ENCODE data around the gene WDR53. TPM values are rescaled to one million over a fixed set of nuclear protein-coding genes. Genes with fewer than 3 reads are reported as not detected.
"Not testable (repeated sequence)": the region's sequence is repeated elsewhere in the genome, so short reads cannot be mapped to it uniquely, and the experiment has no call there.

The WDR53 gene
- total RNA-seq, 4 donors from 2014 or later, result 4.5 to 16.6 (median 12.2) TPM

DNA sequence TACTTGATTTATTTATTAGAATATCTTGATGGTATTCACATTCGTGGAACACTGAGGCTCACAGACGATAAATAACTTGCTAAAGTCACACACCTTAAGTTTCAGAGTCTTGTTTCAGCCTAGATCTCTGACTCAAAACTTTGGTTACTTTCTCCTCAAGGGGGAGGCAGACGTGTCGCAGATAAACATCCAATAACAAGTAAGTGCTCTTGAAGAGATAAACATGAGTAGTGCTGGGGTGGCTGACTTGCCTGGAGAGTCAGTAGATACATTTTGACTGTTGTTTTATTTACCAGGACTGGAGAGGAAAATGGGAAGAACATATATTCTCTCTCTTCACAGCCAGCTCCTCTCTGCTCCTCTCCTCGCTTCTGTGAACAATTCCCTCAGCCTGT is 31.4 kb upstream of the WDR53 start:
- TF ChIP-seq POLR2A (IDR thresholded peaks at IDR 0.05), result no peak
- TF ChIP-seq, protein P1, sequence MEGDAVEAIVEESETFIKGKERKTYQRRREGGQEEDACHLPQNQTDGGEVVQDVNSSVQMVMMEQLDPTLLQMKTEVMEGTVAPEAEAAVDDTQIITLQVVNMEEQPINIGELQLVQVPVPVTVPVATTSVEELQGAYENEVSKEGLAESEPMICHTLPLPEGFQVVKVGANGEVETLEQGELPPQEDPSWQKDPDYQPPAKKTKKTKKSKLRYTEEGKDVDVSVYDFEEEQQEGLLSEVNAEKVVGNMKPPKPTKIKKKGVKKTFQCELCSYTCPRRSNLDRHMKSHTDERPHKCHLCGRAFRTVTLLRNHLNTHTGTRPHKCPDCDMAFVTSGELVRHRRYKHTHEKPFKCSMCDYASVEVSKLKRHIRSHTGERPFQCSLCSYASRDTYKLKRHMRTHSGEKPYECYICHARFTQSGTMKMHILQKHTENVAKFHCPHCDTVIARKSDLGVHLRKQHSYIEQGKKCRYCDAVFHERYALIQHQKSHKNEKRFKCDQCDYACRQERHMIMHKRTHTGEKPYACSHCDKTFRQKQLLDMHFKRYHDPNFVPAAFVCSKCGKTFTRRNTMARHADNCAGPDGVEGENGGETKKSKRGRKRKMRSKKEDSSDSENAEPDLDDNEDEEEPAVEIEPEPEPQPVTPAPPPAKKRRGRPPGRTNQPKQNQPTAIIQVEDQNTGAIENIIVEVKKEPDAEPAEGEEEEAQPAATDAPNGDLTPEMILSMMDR (IDR thresholded peaks at IDR 0.05), result no peak
- 68 to 84% methylated on average over 5 of the region's 5 CpGs for WGBS, 2 donors
- no peak for DNase-seq (ENCODE audit: low spot score in 2 of 2)
- intact Hi-C loops (cut with DNase I; ENCODE audit: low total_unique reads), result no loop called here
- no peak overlapping the region for H3K4me3 ChIP-seq (ENCODE audit: low read depth, poor library complexity, severe bottlenecking)

DNA sequence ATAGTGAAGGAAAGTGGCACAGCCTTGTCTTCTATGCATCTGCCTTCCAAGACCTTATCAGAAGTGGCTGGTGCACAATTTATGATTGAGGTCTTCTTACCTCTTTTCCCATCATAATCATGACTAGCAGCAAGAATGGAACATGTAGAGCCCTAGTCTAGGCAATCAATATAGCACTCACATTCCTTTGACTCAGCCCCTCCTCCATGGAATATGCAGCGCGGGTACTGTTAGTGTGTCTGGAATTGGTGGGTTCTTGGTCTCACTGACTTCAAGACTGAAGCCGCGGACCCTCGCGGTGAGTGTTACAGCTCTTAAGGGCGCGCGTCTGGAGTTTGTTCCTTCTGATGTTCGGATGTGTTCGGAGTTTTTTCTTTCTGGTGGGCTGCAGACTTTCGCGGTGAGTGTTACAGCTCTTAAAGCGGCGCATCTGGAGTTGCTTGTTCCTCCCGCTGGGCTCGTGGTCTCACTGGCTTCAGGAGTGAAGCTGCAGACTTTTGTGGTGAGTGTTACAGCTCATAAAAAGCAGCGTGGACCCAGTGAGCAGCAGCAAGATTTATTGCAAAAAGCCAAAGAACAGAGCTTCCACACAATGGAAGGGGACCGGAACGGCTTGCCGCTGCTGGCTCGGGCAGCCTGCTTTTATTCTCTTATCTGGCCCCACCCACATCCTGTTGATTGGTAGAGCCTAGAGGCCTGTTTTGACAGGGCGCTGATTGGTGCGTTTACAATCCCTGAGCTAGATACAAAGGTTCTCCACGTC is 29.8 kb upstream of the WDR53 start:
- intact Hi-C loops (cut with DNase I; ENCODE audit: low total_unique reads); H3K4me3 ChIP-seq (ENCODE audit: low read depth, poor library complexity, severe bottlenecking); DNase-seq (ENCODE audit: low spot score in 2 of 2): not testable (repeated sequence)
- WGBS, 2 donors, result 53 to 72% methylated on average over 23 to 25 of the region's 25 CpGs

DNA sequence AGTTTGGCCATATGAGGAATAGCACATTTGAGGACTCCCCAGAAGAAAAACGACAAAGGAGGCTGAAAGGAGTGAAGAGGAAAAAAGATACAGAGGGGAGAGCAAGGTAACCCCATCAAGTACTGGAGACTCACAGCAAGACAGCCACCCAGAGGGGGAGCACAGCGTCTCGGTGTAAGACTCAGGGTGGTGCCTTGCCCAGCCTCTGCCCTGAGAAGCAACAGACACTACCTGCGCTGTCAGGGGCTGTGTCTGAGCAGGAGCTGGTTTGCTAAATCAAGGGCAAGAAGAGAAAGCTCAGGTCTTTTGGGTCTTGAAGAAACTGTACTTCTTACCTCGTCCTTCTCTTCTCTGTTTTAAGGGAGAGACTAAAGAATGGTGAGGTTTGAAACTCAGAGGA is 28.0 kb upstream of the WDR53 start:
- H3K4me3 ChIP-seq (ENCODE audit: low read depth, poor library complexity, severe bottlenecking), result no peak overlapping the region
- intact Hi-C loops (cut with DNase I; ENCODE audit: low total_unique reads), result no loop called here
- WGBS, 2 donors, result 32 to 47% methylated on average over 5 of the region's 5 CpGs
- no peak for TF ChIP-seq POLR2A (IDR thresholded peaks at IDR 0.05)
- TF ChIP-seq, protein P1 (IDR thresholded peaks at IDR 0.05), result no peak
- no peak for DNase-seq (ENCODE audit: low spot score in 2 of 2)

DNA sequence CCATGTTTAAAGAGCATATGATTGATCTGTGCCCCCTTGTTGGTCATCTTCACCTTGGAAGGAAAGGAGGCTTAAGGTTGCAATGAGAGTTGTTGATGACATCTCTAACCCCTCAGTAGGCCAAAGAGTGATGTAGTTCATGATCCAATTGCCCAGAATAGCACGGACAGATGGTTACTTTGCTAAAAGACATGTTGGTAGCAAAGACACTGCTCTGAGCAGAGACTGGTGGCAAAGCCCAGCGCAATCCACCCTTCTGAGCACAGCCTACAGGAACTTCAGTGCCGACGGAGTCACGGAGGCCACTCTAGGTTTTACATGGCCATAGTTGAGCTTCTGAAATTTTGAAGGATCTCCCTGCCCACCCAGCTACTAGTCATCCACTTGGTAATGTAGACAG is 21.9 kb upstream of the WDR53 start:
- TF ChIP-seq, protein P1 (IDR thresholded peaks at IDR 0.05), result no peak
- no peak for TF ChIP-seq POLR2A (IDR thresholded peaks at IDR 0.05)
- intact Hi-C loops (cut with DNase I; ENCODE audit: low total_unique reads), result no loop called here
- WGBS, 2 donors, result 85% methylated on average over 5 of the region's 5 CpGs
- no peak for DNase-seq (ENCODE audit: low spot score in 2 of 2)
- no peak overlapping the region for H3K4me3 ChIP-seq (ENCODE audit: low read depth, poor library complexity, severe bottlenecking)

DNA sequence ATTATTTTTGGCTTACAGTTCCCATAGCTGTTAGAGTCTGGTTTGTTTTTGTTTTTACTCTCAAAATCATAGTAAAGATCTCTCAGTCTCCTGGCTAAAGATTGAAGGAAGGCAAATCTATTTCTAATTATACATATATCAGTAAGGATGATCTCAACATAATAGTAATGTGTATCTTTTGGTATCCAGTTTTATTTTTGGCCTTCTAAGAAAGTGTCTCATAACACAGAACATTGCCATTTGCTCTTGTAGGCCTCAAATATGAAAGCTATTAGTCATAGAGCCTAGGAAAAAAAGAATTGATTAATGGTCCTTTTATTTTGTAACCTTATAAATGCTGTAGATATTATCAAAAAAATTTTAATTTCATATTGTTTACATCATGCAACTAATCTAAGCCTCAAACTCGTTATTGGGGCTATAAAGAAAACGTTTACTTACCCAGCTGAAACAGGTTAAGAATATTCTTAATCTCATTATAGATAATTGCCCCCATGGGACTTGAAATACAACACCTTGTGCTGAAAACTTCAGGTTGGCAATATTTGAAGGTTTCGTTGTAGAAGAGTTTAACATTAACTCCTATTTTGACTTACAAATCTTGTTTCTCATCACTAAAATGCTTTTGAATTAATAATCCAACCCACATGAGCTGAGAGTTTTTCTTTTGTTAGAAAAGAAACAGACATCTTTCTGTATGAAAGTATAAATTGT is 16.8 kb upstream of the WDR53 start:
- no peak overlapping the region for H3K4me3 ChIP-seq (ENCODE audit: low read depth, poor library complexity, severe bottlenecking)
- DNase-seq (ENCODE audit: low spot score in 2 of 2), result no peak
- intact Hi-C loops (cut with DNase I; ENCODE audit: low total_unique reads), result no loop called here
- TF ChIP-seq, protein P1 (IDR thresholded peaks at IDR 0.05), result no peak
- TF ChIP-seq POLR2A (IDR thresholded peaks at IDR 0.05), result no peak
- 81 to 83% methylated on average over 3 of the region's 3 CpGs for WGBS, 2 donors

DNA sequence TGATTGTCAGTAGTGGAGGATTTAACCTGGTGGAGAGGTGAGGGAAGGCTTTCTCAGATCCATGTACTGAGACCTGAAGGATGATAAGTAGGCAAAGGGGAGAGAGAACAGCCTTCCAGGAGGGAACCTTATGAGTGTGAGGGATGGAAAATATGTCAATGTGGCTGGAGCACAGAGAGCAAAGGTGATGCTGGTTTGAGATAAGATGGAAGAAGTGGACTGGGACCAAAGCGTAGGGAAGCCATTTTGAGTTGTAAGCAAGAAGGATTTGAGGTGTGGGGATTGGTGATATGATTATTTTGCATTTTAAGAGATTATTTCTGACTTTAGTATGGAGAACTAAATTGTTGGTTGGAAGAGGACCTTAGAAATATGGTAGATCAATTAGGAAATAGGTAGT is 4.0 kb upstream of the WDR53 start:
- TF ChIP-seq POLR2A (IDR thresholded peaks at IDR 0.05), result no peak
- TF ChIP-seq, protein P1 (IDR thresholded peaks at IDR 0.05), result no peak
- no peak for DNase-seq (ENCODE audit: low spot score in 2 of 2)
- H3K4me3 ChIP-seq (ENCODE audit: low read depth, poor library complexity, severe bottlenecking), result no peak overlapping the region
- 40 to 93% methylated on average over 1 of the region's 1 CpG for WGBS, 2 donors
- intact Hi-C loops (cut with DNase I; ENCODE audit: low total_unique reads), result no loop called here

DNA sequence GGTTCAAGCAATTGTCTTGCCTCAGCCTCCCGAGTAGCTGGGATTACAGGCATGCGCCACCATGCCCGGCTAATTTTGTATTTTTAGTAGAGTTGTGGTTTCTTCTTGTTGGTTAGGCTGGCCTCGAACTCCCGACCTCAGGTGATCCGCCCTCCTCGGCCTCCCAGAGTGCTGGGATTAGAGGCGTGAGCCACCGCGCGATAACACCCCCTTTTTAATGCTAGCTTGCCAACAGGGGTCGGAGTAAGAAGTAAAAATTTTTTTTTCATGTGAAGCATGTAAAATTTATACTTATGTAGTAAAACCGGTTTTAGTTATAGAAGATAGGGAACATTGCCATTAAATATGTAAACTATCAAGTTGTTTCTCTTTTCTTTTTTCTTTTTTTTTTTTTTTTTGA is 2.0 kb upstream of the WDR53 start:
- intact Hi-C loops (cut with DNase I; ENCODE audit: low total_unique reads); H3K4me3 ChIP-seq (ENCODE audit: low read depth, poor library complexity, severe bottlenecking): not testable (repeated sequence)

More for the DNA sequence above, 2.0 kb upstream of the WDR53 start:
- WGBS, 2 donors, result 68 to 70% methylated on average over 13 of the region's 13 CpGs
- DNase-seq (ENCODE audit: low spot score in 2 of 2), result not testable (repeated sequence)

All from lower leg skin (tissue), 4 donors.